Measurements from ENCODE around the gene CKLF.

Gene CKLF

GRCh38 chr16:66509576-66509975 is 42.8 kb upstream of the CKLF start:
- Histone ChIP-seq H3K9me2 (replicated peaks; ENCODE audit: insufficient read depth, low read length) (no peaks in the 10 kb centered on the region), H4K20me1 (ENCODE audit: low read depth, low read length) (no peaks in the 10 kb centered on the region), H3K79me2 (ENCODE audit: insufficient read depth, low read length) (no peaks in the 10 kb centered on the region), H3F3A (ENCODE audit: insufficient read depth) (no peaks in the 10 kb centered on the region), H3K36me3 (ENCODE audit: low read length) (no peaks in the 10 kb centered on the region), H3K4me2 (ENCODE audit: low read depth, low read length, poor library complexity, severe bottlenecking) (no peak overlapping the region), H3K27ac (ENCODE audit: low read depth, low read length) (no peak overlapping the region), H3K27me3 (ENCODE audit: low read length) (no peaks in the 10 kb centered on the region), H2AFZ (ENCODE audit: low read depth, low read length, severe bottlenecking) (no peak overlapping the region), H3K9me3 (ENCODE audit: insufficient read depth, low read length) (no peaks in the 10 kb centered on the region), H3K4me3 (ENCODE audit: insufficient read depth, low read length, poor library complexity, severe bottlenecking) (no peak overlapping the region), H3K9ac (ENCODE audit: low read length) (no peak overlapping the region)
- TF ChIP-seq CTCF (IDR thresholded peaks at IDR 0.05; ENCODE audit: insufficient read depth, low read length, poor library complexity, severe bottlenecking) (no peak), EZH2phosphoT487 (conservative IDR thresholded peaks at IDR 0.05; ENCODE audit: low read length) (no peak)

- Histone ChIP-seq H3K9ac (ENCODE audit: low read length) (no peak overlapping the region), H3K9me3 (ENCODE audit: insufficient read depth, low read length) (no peaks in the 10 kb centered on the region), H3K4me3 (ENCODE audit: insufficient read depth, low read length, poor library complexity, severe bottlenecking) (no peak overlapping the region), H3F3A (ENCODE audit: insufficient read depth) (no peaks in the 10 kb centered on the region), H3K79me2 (ENCODE audit: insufficient read depth, low read length) (no peaks in the 10 kb centered on the region), H3K27ac (ENCODE audit: low read depth, low read length) (no peak overlapping the region), H2AFZ (ENCODE audit: low read depth, low read length, severe bottlenecking) (no peak overlapping the region), H3K9me2 (replicated peaks; ENCODE audit: insufficient read depth, low read length) (no peaks in the 10 kb centered on the region), H3K27me3 (ENCODE audit: low read length) (no peaks in the 10 kb centered on the region), H3K4me2 (ENCODE audit: low read depth, low read length, poor library complexity, severe bottlenecking) (no peak overlapping the region), H4K20me1 (ENCODE audit: low read depth, low read length) (no peaks in the 10 kb centered on the region), H3K36me3 (ENCODE audit: low read length) (no peaks in the 10 kb centered on the region)
- TF ChIP-seq CTCF (IDR thresholded peaks at IDR 0.05; ENCODE audit: insufficient read depth, low read length, poor library complexity, severe bottlenecking) (no peak), EZH2phosphoT487 (conservative IDR thresholded peaks at IDR 0.05; ENCODE audit: low read length) (no peak)
These were observed 42.1 kb upstream of the CKLF start for GRCh38 chr16:66510298-66510697.

GRCh38 chr16:66510711-66511601 is 41.4 kb upstream of the CKLF start:
- Histone ChIP-seq H3K9me3 (ENCODE audit: insufficient read depth, low read length) (no peaks in the 10 kb centered on the region), H3K36me3 (ENCODE audit: low read length) (no peaks in the 10 kb centered on the region), H3F3A (ENCODE audit: insufficient read depth) (no peaks in the 10 kb centered on the region), H2AFZ (ENCODE audit: low read depth, low read length, severe bottlenecking) (no peak overlapping the region), H3K9ac (ENCODE audit: low read length) (no peak overlapping the region), H3K4me3 (ENCODE audit: insufficient read depth, low read length, poor library complexity, severe bottlenecking) (no peak overlapping the region), H3K9me2 (replicated peaks; ENCODE audit: insufficient read depth, low read length) (no peaks in the 10 kb centered on the region), H3K4me2 (ENCODE audit: low read depth, low read length, poor library complexity, severe bottlenecking) (no peak overlapping the region), H3K27ac (ENCODE audit: low read depth, low read length) (no peak overlapping the region), H4K20me1 (ENCODE audit: low read depth, low read length) (no peaks in the 10 kb centered on the region), H3K27me3 (ENCODE audit: low read length) (no peaks in the 10 kb centered on the region), H3K79me2 (ENCODE audit: insufficient read depth, low read length) (no peaks in the 10 kb centered on the region)
- TF ChIP-seq EZH2phosphoT487 (conservative IDR thresholded peaks at IDR 0.05; ENCODE audit: low read length) (no peak), CTCF (IDR thresholded peaks at IDR 0.05; ENCODE audit: insufficient read depth, low read length, poor library complexity, severe bottlenecking) (no peak)
